HEK293 (cell line): ENCODE results near the gene SRPK3.

ENCODE experiments used
- CTCF ChIA-PET: fragments of 350-600 bp; formaldehyde crosslinking; extraction: SDS; loops from one replicate; lab custom pipeline; 2021; ENCODE audit warnings: antibody characterized with exemption; lab: Yijun Ruan, JAX
- POLR2A ChIA-PET: fragments of 300-600 bp; formaldehyde crosslinking; extraction: SDS; loops from one replicate; lab custom pipeline; 2020; ENCODE audit warnings: antibody characterized with exemption, inconsistent platforms; lab: Yijun Ruan, JAX
- H3K27ac ChIP-seq: fragments of 200-500 bp; sonication (Bioruptor generic); 2 replicates; pipeline ENCODE4 v1.5.1; 2014; ENCODE audit warnings: low read depth, low read length, control low read depth, inconsistent platforms; ENCODE audit errors: extremely low read depth
- H3K36me3 ChIP-seq, 2 experiments: fragments of 200-500 bp in 1 of 2; sonication (Bioruptor generic) in 1 of 2; 1 replicate in 1 of 2; 2 replicates in 1 of 2; pipeline ENCODE4 v1.5.1; 2014 to 2017; ENCODE audit warnings: inconsistent platforms in 2 of 2, low read length in 2 of 2; ENCODE audit not compliant: control insufficient read depth in 2 of 2, insufficient read depth in 1 of 2
- H3K4me1 ChIP-seq: fragments of 200-500 bp; sonication (Bioruptor generic); 2 replicates; pipeline ENCODE4 v1.5.1; 2014; ENCODE audit warnings: mild to moderate bottlenecking, low read length, inconsistent platforms; ENCODE audit not compliant: control insufficient read depth, insufficient read depth
- H3K4me3 ChIP-seq: 2 replicates; pipeline ENCODE4 v1.5.1; 2011; ENCODE audit warnings: low read depth, mild to moderate bottlenecking, control low read depth, low read length, moderate library complexity
- H3K9me3 ChIP-seq: fragments of 200-500 bp; sonication (Bioruptor generic); 2 replicates; pipeline ENCODE4 v1.5.1; 2014; ENCODE audit warnings: low read depth, low read length, inconsistent platforms; ENCODE audit not compliant: control insufficient read depth, insufficient read depth
- GLIS2 ChIP-seq: fragments of 450-650 bp; formaldehyde crosslinking; IDR thresholded peaks from 2 replicates; pipeline ENCODE4 v1.5.1; 2016; ENCODE audit warnings: missing biosample characterization, missing genetic modification characterization
- KLF1 ChIP-seq: fragments of 450-650 bp; formaldehyde crosslinking; IDR thresholded peaks from 2 replicates; pipeline ENCODE4 v1.5.1; 2016; ENCODE audit warnings: missing biosample characterization, missing genetic modification characterization
- KLF7 ChIP-seq: fragments of 450-650 bp; formaldehyde crosslinking; IDR thresholded peaks from 2 replicates; pipeline ENCODE4 v1.5.1; 2016; ENCODE audit warnings: missing biosample characterization, missing genetic modification characterization, borderline replicate concordance
- PATZ1 ChIP-seq: fragments of 450-650 bp; formaldehyde crosslinking; IDR thresholded peaks from 2 replicates; pipeline ENCODE4 v1.5.1; 2016; ENCODE audit warnings: missing biosample characterization, missing genetic modification characterization
- REPIN1 ChIP-seq: fragments of 450-650 bp; formaldehyde crosslinking; IDR thresholded peaks from 2 replicates; pipeline ENCODE4 v1.5.1; 2017; ENCODE audit warnings: missing biosample characterization, missing genetic modification characterization, low read depth
- SP2 ChIP-seq: fragments of 450-650 bp; formaldehyde crosslinking; IDR thresholded peaks from 2 replicates; pipeline ENCODE4 v1.5.1; 2016; ENCODE audit warnings: missing biosample characterization, missing genetic modification characterization
- SP3 ChIP-seq: fragments of 450-650 bp; formaldehyde crosslinking; IDR thresholded peaks from 2 replicates; pipeline ENCODE4 v1.5.1; 2016; ENCODE audit warnings: missing biosample characterization, missing genetic modification characterization
- ZBTB26 ChIP-seq: fragments of 450-650 bp; formaldehyde crosslinking; optimal IDR thresholded peaks from 2 replicates; pipeline ENCODE3; 2016; ENCODE audit warnings: missing biosample characterization, mild to moderate bottlenecking, missing genetic modification characterization
- ZBTB44 ChIP-seq: fragments of 450-650 bp; IDR thresholded peaks from 2 replicates; pipeline ENCODE4 v1.5.1; 2018; ENCODE audit warnings: missing biosample characterization, mild to moderate bottlenecking, missing genetic modification characterization
- ZBTB8A ChIP-seq: fragments of 450-650 bp; formaldehyde crosslinking; IDR thresholded peaks from 2 replicates; pipeline ENCODE4 v1.5.1; 2016; ENCODE audit warnings: missing biosample characterization, missing genetic modification characterization
- ZFHX2 ChIP-seq: fragments of 450-650 bp; formaldehyde crosslinking; conservative IDR thresholded peaks from 2 replicates; pipeline ENCODE4 v1.5.1; 2016; ENCODE audit warnings: missing biosample characterization, missing genetic modification characterization
- ZIC2 ChIP-seq: fragments of 450-650 bp; formaldehyde crosslinking; IDR thresholded peaks from 2 replicates; pipeline ENCODE4 v1.5.1; 2016; ENCODE audit warnings: missing biosample characterization, missing genetic modification characterization
- ZNF280C ChIP-seq: fragments of 450-650 bp; formaldehyde crosslinking; IDR thresholded peaks from 2 replicates; pipeline ENCODE4 v1.5.1; 2016; ENCODE audit warnings: missing biosample characterization, missing genetic modification characterization
- ZNF335 ChIP-seq: fragments of 450-650 bp; formaldehyde crosslinking; conservative IDR thresholded peaks from 2 replicates; pipeline ENCODE4 v1.5.1; 2016; ENCODE audit warnings: missing biosample characterization, missing genetic modification characterization
- ZNF341 ChIP-seq: fragments of 450-650 bp; formaldehyde crosslinking; IDR thresholded peaks from 2 replicates; pipeline ENCODE4; 2016; ENCODE audit warnings: low read depth, missing biosample characterization, missing genetic modification characterization
- ZNF398 ChIP-seq: fragments of 450-650 bp; formaldehyde crosslinking; IDR thresholded peaks from 2 replicates; pipeline ENCODE4 v1.5.1; 2017; ENCODE audit warnings: missing biosample characterization, missing genetic modification characterization
- ZNF48 ChIP-seq: fragments of 450-650 bp; formaldehyde crosslinking; IDR thresholded peaks from 2 replicates; pipeline ENCODE4 v1.5.1; 2016; ENCODE audit warnings: missing biosample characterization, missing genetic modification characterization
- ZSCAN18 ChIP-seq: fragments of 450-650 bp; formaldehyde crosslinking; IDR thresholded peaks from 2 replicates; pipeline ENCODE4 v1.5.1; 2016; ENCODE audit warnings: missing biosample characterization, missing genetic modification characterization
- TF ChIP-seq, protein P1 (sequence below): fragments of 450-650 bp; formaldehyde crosslinking; IDR thresholded peaks from 2 replicates; pipeline ENCODE4 v1.5.1; 2016; ENCODE audit warnings: missing biosample characterization, missing genetic modification characterization
- TF ChIP-seq, protein P2 (sequence below): fragments of 450-650 bp; formaldehyde crosslinking; IDR thresholded peaks from 2 replicates; pipeline ENCODE4 v1.5.1; 2016; ENCODE audit warnings: missing biosample characterization, missing genetic modification characterization

Gene SRPK3

GRCh38 chrX:153829799-153830639 lies 49.2 kb downstream of the SRPK3 start, which contains the start of gene PDZD4:
PDZD4 (minus strand) TSS chrX:153830544; CDS start chrX:153830298, 246 bp downstream.
- CTCF ChIA-PET = no interaction called here
- POLR2A ChIA-PET = interaction anchor here (1.4 kb wide), 1 partner anchor 11 kb away, joined by 9 read pairs; no protein-coding TSS in a partner anchor
- H3K36me3 ChIP-seq = no peaks in the 10 kb centered on the region
- H3K4me1 ChIP-seq = no peaks in the 10 kb centered on the region
- no peaks in the 10 kb centered on the region for H3K9me3 ChIP-seq
- no peak within 1 kb of the TSS for H3K27ac ChIP-seq
- peak within 1 kb of the TSS; percentile 33 for H3K4me3 ChIP-seq
- TF ChIP-seq ZSCAN18 (no peak), ZNF341 (tag by site-specific recombination) (peak; percentile 39), GLIS2 (peak; percentile 41; the same call in 1 of the 2 replicates), SP3 (tag by site-specific recombination) (0 out of 2 replicates have a peak, but pooled peaks have one; percentile 37), ZBTB26 (tag by site-specific recombination) (peak; percentile 83), KLF1 (tag by site-specific recombination) (peak; percentile 69), ZNF48 (tag by site-specific recombination) (no peak), ZBTB8A (tag by site-specific recombination) (peak; percentile 63), ZIC2 (tag by site-specific recombination) (0 out of 2 replicates have a peak, but pooled peaks have one; percentile 38), PATZ1 (peak; percentile 66; the same call in 1 of the 2 replicates), ZBTB44 (tag by site-specific recombination) (no peak), ZNF398 (peak; percentile 62), REPIN1 (tag by site-specific recombination) (no peak), ZNF280C (tag by site-specific recombination) (no peak), KLF7 (no peak), SP2 (tag by site-specific recombination) (peak; percentile 31), ZNF335 (tag by site-specific recombination) (peak; percentile 73), ZFHX2 (tag by site-specific recombination) (peak; percentile 99)
- TF ChIP-seq, protein P1, sequence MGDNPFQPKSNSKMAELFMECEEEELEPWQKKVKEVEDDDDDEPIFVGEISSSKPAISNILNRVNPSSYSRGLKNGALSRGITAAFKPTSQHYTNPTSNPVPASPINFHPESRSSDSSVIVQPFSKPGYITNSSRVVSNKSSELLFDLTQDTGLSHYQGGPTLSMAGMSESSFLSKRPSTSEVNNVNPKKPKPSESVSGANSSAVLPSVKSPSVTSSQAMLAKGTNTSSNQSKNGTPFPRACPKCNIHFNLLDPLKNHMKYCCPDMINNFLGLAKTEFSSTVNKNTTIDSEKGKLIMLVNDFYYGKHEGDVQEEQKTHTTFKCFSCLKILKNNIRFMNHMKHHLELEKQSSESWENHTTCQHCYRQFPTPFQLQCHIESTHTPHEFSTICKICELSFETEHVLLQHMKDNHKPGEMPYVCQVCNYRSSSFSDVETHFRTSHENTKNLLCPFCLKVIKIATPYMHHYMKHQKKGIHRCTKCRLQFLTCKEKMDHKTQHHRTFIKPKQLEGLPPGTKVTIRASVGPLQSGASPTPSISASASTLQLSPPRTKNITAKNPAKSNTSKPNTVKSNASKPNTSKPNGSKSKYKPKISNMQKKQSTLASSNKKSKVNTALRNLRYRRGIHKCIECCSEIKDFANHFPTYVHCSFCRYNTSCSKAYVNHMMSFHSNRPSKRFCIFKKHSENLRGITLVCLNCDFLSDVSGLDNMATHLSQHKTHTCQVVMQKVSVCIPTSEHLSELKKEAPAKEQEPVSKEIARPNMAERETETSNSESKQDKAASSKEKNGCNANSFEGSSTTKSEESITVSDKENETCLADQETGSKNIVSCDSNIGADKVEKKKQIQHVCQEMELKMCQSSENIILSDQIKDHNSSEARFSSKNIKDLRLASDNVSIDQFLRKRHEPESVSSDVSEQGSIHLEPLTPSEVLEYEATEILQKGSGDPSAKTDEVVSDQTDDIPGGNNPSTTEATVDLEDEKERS (tag by site-specific recombination) = no peak
- TF ChIP-seq, protein P2, sequence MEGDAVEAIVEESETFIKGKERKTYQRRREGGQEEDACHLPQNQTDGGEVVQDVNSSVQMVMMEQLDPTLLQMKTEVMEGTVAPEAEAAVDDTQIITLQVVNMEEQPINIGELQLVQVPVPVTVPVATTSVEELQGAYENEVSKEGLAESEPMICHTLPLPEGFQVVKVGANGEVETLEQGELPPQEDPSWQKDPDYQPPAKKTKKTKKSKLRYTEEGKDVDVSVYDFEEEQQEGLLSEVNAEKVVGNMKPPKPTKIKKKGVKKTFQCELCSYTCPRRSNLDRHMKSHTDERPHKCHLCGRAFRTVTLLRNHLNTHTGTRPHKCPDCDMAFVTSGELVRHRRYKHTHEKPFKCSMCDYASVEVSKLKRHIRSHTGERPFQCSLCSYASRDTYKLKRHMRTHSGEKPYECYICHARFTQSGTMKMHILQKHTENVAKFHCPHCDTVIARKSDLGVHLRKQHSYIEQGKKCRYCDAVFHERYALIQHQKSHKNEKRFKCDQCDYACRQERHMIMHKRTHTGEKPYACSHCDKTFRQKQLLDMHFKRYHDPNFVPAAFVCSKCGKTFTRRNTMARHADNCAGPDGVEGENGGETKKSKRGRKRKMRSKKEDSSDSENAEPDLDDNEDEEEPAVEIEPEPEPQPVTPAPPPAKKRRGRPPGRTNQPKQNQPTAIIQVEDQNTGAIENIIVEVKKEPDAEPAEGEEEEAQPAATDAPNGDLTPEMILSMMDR (tag by site-specific recombination) = no peak
